IPS DF 4.7 (cell line): ENCODE data around the gene COL15A1.
"Not testable (repeated sequence)": the region's sequence is repeated elsewhere in the genome, so short reads cannot be mapped to it uniquely, and the experiment has no call there.

Experiments
- DNase-seq: peaks from one replicate; pipeline ENCODE4 v3.0.0-alpha.2; 2013; ENCODE audit warnings: low spot score; ENCODE audit errors: extremely low read depth

COL15A1 gene

GRCh38 chr9:98992885-98993569 is 49.3 kb downstream of the COL15A1 start:
- DNase-seq = no peak

- no peak for DNase-seq
Observed at GRCh38 chr9:98993570-98993945, 49.9 kb downstream of the COL15A1 start.

GRCh38 chr9:98994172-98995058 is 50.7 kb downstream of the COL15A1 start:
- no peak for DNase-seq

GRCh38 chr9:98995059-98995671 is 51.5 kb downstream of the COL15A1 start:
- DNase-seq = no peak

- no peak for DNase-seq
Observed at GRCh38 chr9:98995971-98996504, 52.3 kb downstream of the COL15A1 start.

- DNase-seq = no peak
Observed at GRCh38 chr9:98997604-98998003, 53.9 kb downstream of the COL15A1 start.

- peak; percentile 51 for DNase-seq
Observed at GRCh38 chr9:98998441-98999151, 54.9 kb downstream of the COL15A1 start.

GRCh38 chr9:98999152-98999525 is 55.4 kb downstream of the COL15A1 start:
- DNase-seq = no peak

GRCh38 chr9:99000476-99001395 is 57.0 kb downstream of the COL15A1 start:
- no peak for DNase-seq

- no peak for DNase-seq
Observed at GRCh38 chr9:99001892-99002291, 58.2 kb downstream of the COL15A1 start.

- DNase-seq = no peak
Observed at GRCh38 chr9:99002706-99003105, 59.0 kb downstream of the COL15A1 start.

- DNase-seq = no peak
Observed at GRCh38 chr9:99003308-99003707, 59.6 kb downstream of the COL15A1 start.

- DNase-seq = no peak
Observed at GRCh38 chr9:99004115-99004514, 60.4 kb downstream of the COL15A1 start.

GRCh38 chr9:99004717-99005460 is 61.2 kb downstream of the COL15A1 start:
- DNase-seq = no peak

- no peak for DNase-seq
Observed at GRCh38 chr9:99005651-99006050, 61.9 kb downstream of the COL15A1 start.

GRCh38 chr9:99006511-99006910 is 62.8 kb downstream of the COL15A1 start:
- DNase-seq = no peak

GRCh38 chr9:99006979-99007378 is 63.3 kb downstream of the COL15A1 start:
- DNase-seq = no peak

GRCh38 chr9:99008203-99008602 is 64.5 kb downstream of the COL15A1 start:
- DNase-seq = no peak

GRCh38 chr9:99010393-99010792 is 66.7 kb downstream of the COL15A1 start:
- DNase-seq = not testable (repeated sequence)
